Islet precursor cell (in vitro differentiated cells): ENCODE data around the gene ENTPD8.
"Not testable (repeated sequence)": the region's sequence is repeated elsewhere in the genome, so short reads cannot be mapped to it uniquely, and the experiment has no call there.

Source experiments
- DNase-seq: peaks from one replicate; pipeline ENCODE4 v3.0.0-alpha.2; 2018

The ENTPD8 gene

GRCh38 chr9:137392232-137393007, 48.7 kb downstream of the ENTPD8 start:
- no peak for DNase-seq

- no peak for DNase-seq
Observed at GRCh38 chr9:137391411-137391754, 49.8 kb downstream of the ENTPD8 start.

- DNase-seq = no peak
Observed at GRCh38 chr9:137390553-137391410, 50.4 kb downstream of the ENTPD8 start.

GRCh38 chr9:137389428-137389746, 51.8 kb downstream of the ENTPD8 start:
- no peak for DNase-seq

- no peak for DNase-seq
Observed at GRCh38 chr9:137388589-137389427, 52.3 kb downstream of the ENTPD8 start.

- no peak for DNase-seq
Observed at GRCh38 chr9:137387891-137388560, 53.1 kb downstream of the ENTPD8 start.

GRCh38 chr9:137387114-137387890, 53.9 kb downstream of the ENTPD8 start:
- DNase-seq = no peak

GRCh38 chr9:137386507-137387113, 54.5 kb downstream of the ENTPD8 start:
- DNase-seq = not testable (repeated sequence)

- DNase-seq = no peak
Observed at GRCh38 chr9:137385061-137385655, 56.0 kb downstream of the ENTPD8 start.
